OCI-LY1 (cell line): ENCODE data around the gene LPCAT1.
A peak's percentile ranks its signal among the peaks of the same experiment; 100 is the strongest.

Source experiments
- H2AFZ ChIP-seq: fragments of 200-600 bp; sonication (generic), shearing (Covaris generic); 2 replicates; pipeline ENCODE4 v1.6.0; 2014; ENCODE audit warnings: antibody characterized with exemption, mild to moderate bottlenecking, low read length
- H3F3A ChIP-seq: fragments of 200-600 bp; sonication (generic), shearing (Covaris generic); 2 replicates; pipeline ENCODE4 v1.6.0; 2014; ENCODE audit warnings: mild to moderate bottlenecking, antibody characterized with exemption, low read length, moderate library complexity; ENCODE audit not compliant: insufficient read depth
- H3K27ac ChIP-seq: fragments of 200-600 bp; sonication (generic); 2 replicates; pipeline ENCODE4 v1.5.1; 2014; ENCODE audit warnings: low read length, mixed run types, mild to moderate bottlenecking, low read depth; ENCODE audit not compliant: poor library complexity, severe bottlenecking
- H3K27me3 ChIP-seq: fragments of 200-600 bp; sonication (generic); 2 replicates; pipeline ENCODE4 v1.6.0; 2014; ENCODE audit warnings: antibody characterized with exemption, mild to moderate bottlenecking, low read length, moderate library complexity; ENCODE audit not compliant: insufficient read depth
- H3K36me3 ChIP-seq: fragments of 200-600 bp; sonication (generic); 2 replicates; pipeline ENCODE4 v1.6.1; 2014; ENCODE audit warnings: mild to moderate bottlenecking, antibody characterized with exemption, low read length, moderate library complexity, mixed read lengths; ENCODE audit not compliant: insufficient read depth
- H3K4me1 ChIP-seq: fragments of 200-600 bp; sonication (generic); 2 replicates; pipeline ENCODE4 v1.5.1; 2014; ENCODE audit warnings: mild to moderate bottlenecking, low read length, moderate library complexity; ENCODE audit not compliant: insufficient read depth, severe bottlenecking
- H3K4me2 ChIP-seq: fragments of 200-600 bp; sonication (generic), shearing (Covaris generic); 2 replicates; pipeline ENCODE4 v1.6.1; 2014; ENCODE audit warnings: low read length
- H3K4me3 ChIP-seq: fragments of 200-600 bp; sonication (generic); 2 replicates; pipeline ENCODE4 v1.5.1; 2014; ENCODE audit warnings: low read length, low read depth, mild to moderate bottlenecking, mixed read lengths; ENCODE audit not compliant: poor library complexity, severe bottlenecking
- H3K79me2 ChIP-seq: fragments of 200-600 bp; shearing (Covaris generic); 2 replicates; pipeline ENCODE4 v1.6.1; 2016; ENCODE audit warnings: mixed run types, low read length, mixed read lengths; ENCODE audit not compliant: insufficient read depth
- H3K9ac ChIP-seq: fragments of 200-600 bp; sonication (generic), shearing (Covaris generic); 2 replicates; pipeline ENCODE4 v1.6.1; 2014; ENCODE audit warnings: mild to moderate bottlenecking, low read length, mixed read lengths
- H3K9me2 ChIP-seq: fragments of 200-600 bp; sonication (generic), shearing (Covaris generic); 2 replicates; pipeline ENCODE4 v1.6.1; 2014; ENCODE audit warnings: low read depth, mild to moderate bottlenecking, low read length, mixed read lengths
- H3K9me3 ChIP-seq: fragments of 200-600 bp; shearing (Covaris generic); 2 replicates; pipeline ENCODE4 v1.6.1; 2014; ENCODE audit warnings: low read length, mixed read lengths
- H4K20me1 ChIP-seq: fragments of 200-600 bp; sonication (generic), shearing (Covaris generic); 2 replicates; pipeline ENCODE4 v1.6.0; 2016; ENCODE audit warnings: mild to moderate bottlenecking, low read length; ENCODE audit not compliant: insufficient read depth
- CTCF ChIP-seq: fragments of 200-600 bp; sonication (generic), shearing (Covaris generic); IDR thresholded peaks from 2 replicates; pipeline ENCODE4 v1.5.1; 2017; ENCODE audit warnings: mild to moderate bottlenecking, antibody characterized with exemption, low read length, moderate library complexity, mixed read lengths
- EZH2 ChIP-seq: fragments of 200-600 bp; sonication (generic), shearing (Covaris generic); IDR thresholded peaks from 2 replicates; pipeline ENCODE4 v1.8.0; 2017; ENCODE audit warnings: borderline replicate concordance, mixed run types, mild to moderate bottlenecking, antibody characterized with exemption, low read length, moderate library complexity, mixed read lengths

LPCAT1 gene

DNA sequence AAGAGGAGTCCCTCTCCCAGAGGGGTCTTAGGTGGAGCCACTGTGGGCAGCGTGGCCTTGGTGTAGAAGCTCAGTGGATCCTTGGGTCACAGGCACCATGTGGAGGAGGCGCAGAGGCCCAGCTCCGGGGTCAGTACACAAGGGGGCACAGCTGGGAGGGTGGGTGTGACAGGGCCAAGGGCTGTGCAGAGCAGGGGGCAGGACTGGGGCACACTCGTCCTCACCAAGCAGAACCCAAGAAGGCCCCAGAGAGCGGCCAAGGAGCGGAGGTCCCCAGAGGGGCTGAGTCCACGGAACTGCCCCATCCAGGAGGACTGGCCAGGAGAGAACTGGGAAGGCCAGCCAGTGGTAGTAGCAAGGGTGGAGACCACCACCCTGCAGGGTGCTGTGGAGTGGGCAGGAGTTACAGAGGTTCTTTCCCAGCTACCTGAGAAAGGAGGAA, 2.5 kb upstream of the LPCAT1 start:
- H3K4me2 ChIP-seq, result no peak overlapping the region

GRCh38 chr5:1525624-1526189, 1.9 kb upstream of the LPCAT1 start:
- Histone ChIP-seq H3K27ac (no peak overlapping the region), H3K4me2 (peak overlapping the region; percentile 74; the same call in 1 of the 2 replicates), H4K20me1 (no peaks in the 10 kb centered on the region), H3K9me3 (no peaks in the 10 kb centered on the region), H3F3A (no peaks in the 10 kb centered on the region), H3K9ac (no peak overlapping the region), H3K36me3 (0 out of 2 replicates have a peak, but pooled peaks cover 7% of the 10 kb centered on the region), H3K9me2 (no peaks in the 10 kb centered on the region), H3K27me3 (0 out of 2 replicates have a peak, but pooled peaks cover 5% of the 10 kb centered on the region), H3K79me2 (no peaks in the 10 kb centered on the region), H3K4me3 (no peak overlapping the region), H2AFZ (no peak overlapping the region), H3K4me1 (peaks cover 29% of the 10 kb centered on the region)
- TF ChIP-seq EZH2 (no peak), CTCF (no peak)

More for the DNA sequence above, 2.5 kb upstream of the LPCAT1 start:
- Histone ChIP-seq H3K4me1 (peaks cover 29% of the 10 kb centered on the region), H3K27ac (no peak overlapping the region), H3K36me3 (0 out of 2 replicates have a peak, but pooled peaks cover 3% of the 10 kb centered on the region), H3K27me3 (0 out of 2 replicates have a peak, but pooled peaks cover 5% of the 10 kb centered on the region), H4K20me1 (no peaks in the 10 kb centered on the region), H3K9me2 (no peaks in the 10 kb centered on the region), H2AFZ (no peak overlapping the region), H3K4me3 (no peak overlapping the region), H3K79me2 (no peaks in the 10 kb centered on the region), H3K9me3 (no peaks in the 10 kb centered on the region), H3K9ac (no peak overlapping the region), H3F3A (no peaks in the 10 kb centered on the region)
- TF ChIP-seq EZH2 (no peak), CTCF (no peak)

DNA sequence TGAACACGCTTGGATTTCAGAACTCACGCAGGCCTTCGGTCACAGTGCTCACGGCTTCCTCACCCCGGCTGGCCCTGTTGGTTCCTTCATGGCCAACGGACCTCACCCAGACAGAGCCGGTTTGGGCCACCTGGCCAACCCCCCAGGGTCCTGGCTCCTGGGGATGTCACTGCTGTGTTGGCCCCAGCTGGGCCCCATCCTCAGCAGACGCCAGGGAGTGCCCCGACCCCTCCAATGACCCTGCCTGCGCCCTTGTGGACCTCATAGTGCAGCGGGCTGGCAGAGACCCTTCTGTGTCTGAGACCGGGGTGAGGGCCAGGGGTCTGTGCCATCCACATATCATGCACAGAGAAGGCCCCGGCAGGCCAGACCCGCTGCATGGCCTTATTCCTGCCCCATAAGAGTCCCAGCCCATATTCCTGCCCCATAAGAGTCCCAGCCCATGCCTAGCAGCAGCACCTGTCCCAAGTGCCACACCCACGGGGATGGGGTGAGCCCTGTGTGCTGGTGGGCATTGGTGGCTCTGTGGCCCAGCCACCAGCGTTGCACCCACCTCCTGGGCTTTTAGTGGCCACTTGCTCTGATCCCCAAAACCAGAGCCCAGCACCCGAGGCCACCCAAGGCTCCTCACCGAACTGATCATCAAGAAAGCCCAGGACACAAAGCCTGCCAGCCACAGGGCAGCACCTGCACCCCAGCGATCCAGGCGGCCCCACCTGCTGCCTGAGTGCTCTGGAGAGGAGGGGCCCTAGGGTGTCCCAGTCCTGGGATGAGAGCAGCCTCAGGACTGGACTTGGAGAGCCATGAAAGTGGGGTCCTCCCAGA, 1.3 kb upstream of the LPCAT1 start:
- H3K4me1 ChIP-seq, result peaks cover 29% of the 10 kb centered on the region
- no peaks in the 10 kb centered on the region for H3K79me2 ChIP-seq
- H3K36me3 ChIP-seq, result peaks cover 11% of the 10 kb centered on the region
- H3K27ac ChIP-seq, result no peak overlapping the region
- TF ChIP-seq EZH2 (no peak), CTCF (no peak)
- no peaks in the 10 kb centered on the region for H3F3A ChIP-seq
- 0 out of 2 replicates have a peak, but pooled peaks cover 5% of the 10 kb centered on the region for H3K27me3 ChIP-seq
- peak overlapping the region; percentile 73; the same call in 1 of the 2 replicates for H3K9ac ChIP-seq
- H3K4me3 ChIP-seq, result peak overlapping the region; percentile 74
- H3K9me2 ChIP-seq, result no peaks in the 10 kb centered on the region
- H2AFZ ChIP-seq, result no peak overlapping the region
- H3K4me2 ChIP-seq, result peak overlapping the region; percentile 74
- no peaks in the 10 kb centered on the region for H3K9me3 ChIP-seq
- no peaks in the 10 kb centered on the region for H4K20me1 ChIP-seq
